Measurements from ENCODE around the gene MID2. TPM values are rescaled to one million over a fixed set of nuclear protein-coding genes. Genes with fewer than 3 reads are reported as not detected.
A peak's percentile ranks its signal among the peaks of the same experiment; 100 is the strongest.
"Not testable (repeated sequence)": the region's sequence is repeated elsewhere in the genome, so short reads cannot be mapped to it uniquely, and the experiment has no call there.

Gene MID2
- polyA plus RNA-seq, 4 donors = 0.67 to 6.9 (median 1.6) TPM

GRCh38 chrX:107810053-107810452 is 15.6 kb upstream of the MID2 start:
- not testable (repeated sequence) for H3K4me3 ChIP-seq (ENCODE audit: low read depth in 1 of 3, low read length in 3 of 3); H3K4me1 ChIP-seq (ENCODE audit: control insufficient read depth in 3 of 3, insufficient read depth in 2 of 3, low read depth in 1 of 3, low read length in 2 of 3); H3K27ac ChIP-seq (ENCODE audit: low read depth in 1 of 3, low read length in 2 of 3); H3K9me3 ChIP-seq (ENCODE audit: control insufficient read depth in 2 of 2, insufficient read depth in 1 of 2, low read depth in 1 of 2, low read length in 1 of 2); DNase-seq; H3K27me3 ChIP-seq (ENCODE audit: control insufficient read depth in 3 of 3, insufficient read depth in 3 of 3, low read length in 3 of 3); H3K36me3 ChIP-seq (ENCODE audit: control insufficient read depth in 3 of 3, insufficient read depth in 2 of 3, low read depth in 1 of 3, low read length in 3 of 3); FAIRE-seq
- 87 to 93% (median 91%) methylated on average over 10 of the region's 10 CpGs for WGBS, 3 donors

GRCh38 chrX:107818900-107819521 is 6.7 kb upstream of the MID2 start:
- H3K4me1 ChIP-seq (ENCODE audit: control insufficient read depth in 3 of 3, insufficient read depth in 2 of 3, low read depth in 1 of 3, low read length in 2 of 3) = no peaks in the 10 kb centered on the region
- H3K27ac ChIP-seq (ENCODE audit: low read depth in 1 of 3, low read length in 2 of 3) = no peak overlapping the region
- DNase-seq (no peak), FAIRE-seq (no peak)
- no peaks in the 10 kb centered on the region for H3K36me3 ChIP-seq (ENCODE audit: control insufficient read depth in 3 of 3, insufficient read depth in 2 of 3, low read depth in 1 of 3, low read length in 3 of 3)
- H3K27me3 ChIP-seq (ENCODE audit: control insufficient read depth in 3 of 3, insufficient read depth in 3 of 3, low read length in 3 of 3) = no peaks in the 10 kb centered on the region
- H3K4me3 ChIP-seq (ENCODE audit: low read depth in 1 of 3, low read length in 3 of 3) = no peak overlapping the region
- H3K9me3 ChIP-seq (ENCODE audit: control insufficient read depth in 2 of 2, insufficient read depth in 1 of 2, low read depth in 1 of 2, low read length in 1 of 2) = peaks cover 3 to 8% of the 10 kb centered on the region in 2 donors

GRCh38 chrX:107823042-107823441 is 2.6 kb upstream of the MID2 start:
- 88 to 96% (median 89%) methylated on average over 2 of the region's 2 CpGs for WGBS, 3 donors
- Histone ChIP-seq H3K27me3 (ENCODE audit: control insufficient read depth in 3 of 3, insufficient read depth in 3 of 3, low read length in 3 of 3) (peaks cover 0 to 4% (median 0%) of the 10 kb centered on the region in 3 donors), H3K4me3 (ENCODE audit: low read depth in 1 of 3, low read length in 3 of 3) (no peak overlapping the region), H3K9me3 (ENCODE audit: control insufficient read depth in 2 of 2, insufficient read depth in 1 of 2, low read depth in 1 of 2, low read length in 1 of 2) (peaks cover 3 to 8% of the 10 kb centered on the region in 2 donors), H3K27ac (ENCODE audit: low read depth in 1 of 3, low read length in 2 of 3) (no peak overlapping the region), H3K4me1 (ENCODE audit: control insufficient read depth in 3 of 3, insufficient read depth in 2 of 3, low read depth in 1 of 3, low read length in 2 of 3) (peaks cover 0 to 6% (median 0%) of the 10 kb centered on the region in 3 donors), H3K36me3 (ENCODE audit: control insufficient read depth in 3 of 3, insufficient read depth in 2 of 3, low read depth in 1 of 3, low read length in 3 of 3) (no peaks in the 10 kb centered on the region)
- FAIRE-seq (no peak), DNase-seq (no peak)

GRCh38 chrX:107823456-107823855 is 2.2 kb upstream of the MID2 start:
- H3K9me3 ChIP-seq (ENCODE audit: control insufficient read depth in 2 of 2, insufficient read depth in 1 of 2, low read depth in 1 of 2, low read length in 1 of 2) = peaks cover 3 to 8% of the 10 kb centered on the region in 2 donors
- H3K36me3 ChIP-seq (ENCODE audit: control insufficient read depth in 3 of 3, insufficient read depth in 2 of 3, low read depth in 1 of 3, low read length in 3 of 3) = no peaks in the 10 kb centered on the region
- FAIRE-seq (no peak), DNase-seq (no peak)
- H3K27ac ChIP-seq (ENCODE audit: low read depth in 1 of 3, low read length in 2 of 3) = no peak overlapping the region
- peaks cover 0 to 4% (median 0%) of the 10 kb centered on the region in 3 donors for H3K27me3 ChIP-seq (ENCODE audit: control insufficient read depth in 3 of 3, insufficient read depth in 3 of 3, low read length in 3 of 3)
- WGBS, 3 donors = 10 to 56% (median 30%) methylated on average over 1 of the region's 1 CpG
- peaks cover 0 to 6% (median 0%) of the 10 kb centered on the region in 3 donors for H3K4me1 ChIP-seq (ENCODE audit: control insufficient read depth in 3 of 3, insufficient read depth in 2 of 3, low read depth in 1 of 3, low read length in 2 of 3)
- no peak overlapping the region for H3K4me3 ChIP-seq (ENCODE audit: low read depth in 1 of 3, low read length in 3 of 3)

- H3K27ac ChIP-seq (ENCODE audit: low read depth in 1 of 3, low read length in 2 of 3) = peak overlapping the region; percentile 36 to 87 (median 66)
- FAIRE-seq (no peak), DNase-seq (peak; percentile 9 to 71)
- peaks cover 0 to 4% (median 0%) of the 10 kb centered on the region in 3 donors for H3K27me3 ChIP-seq (ENCODE audit: control insufficient read depth in 3 of 3, insufficient read depth in 3 of 3, low read length in 3 of 3)
- H3K4me1 ChIP-seq (ENCODE audit: control insufficient read depth in 3 of 3, insufficient read depth in 2 of 3, low read depth in 1 of 3, low read length in 2 of 3) = peaks cover 0 to 6% (median 0%) of the 10 kb centered on the region in 3 donors
- no peaks in the 10 kb centered on the region for H3K9me3 ChIP-seq (ENCODE audit: control insufficient read depth in 2 of 2, insufficient read depth in 1 of 2, low read depth in 1 of 2, low read length in 1 of 2)
- WGBS, 3 donors = 0 to 38% (median 8%) methylated on average over 27 to 100 of the region's 100 CpGs
- no peaks in the 10 kb centered on the region for H3K36me3 ChIP-seq (ENCODE audit: control insufficient read depth in 3 of 3, insufficient read depth in 2 of 3, low read depth in 1 of 3, low read length in 3 of 3)
- H3K4me3 ChIP-seq (ENCODE audit: low read depth in 1 of 3, low read length in 3 of 3) = peak overlapping the region; percentile 15 to 52 (median 23)
Observed at GRCh38 chrX:107826238-107827029, 768 bp downstream of the MID2 start.

GRCh38 chrX:107827030-107827831 is 1.6 kb downstream of the MID2 start:
- H3K36me3 ChIP-seq (ENCODE audit: control insufficient read depth in 3 of 3, insufficient read depth in 2 of 3, low read depth in 1 of 3, low read length in 3 of 3) = no peaks in the 10 kb centered on the region
- FAIRE-seq (no peak), DNase-seq (peak in 1 of 2 donors; percentile 2)
- H3K27ac ChIP-seq (ENCODE audit: low read depth in 1 of 3, low read length in 2 of 3) = peak overlapping the region in 2 of 3 donors; percentile 38 to 87
- H3K27me3 ChIP-seq (ENCODE audit: control insufficient read depth in 3 of 3, insufficient read depth in 3 of 3, low read length in 3 of 3) = peaks cover 0 to 4% (median 0%) of the 10 kb centered on the region in 3 donors
- 12 to 38% (median 18%) methylated on average over 13 of the region's 13 CpGs for WGBS, 3 donors
- peaks cover 0 to 6% (median 0%) of the 10 kb centered on the region in 3 donors for H3K4me1 ChIP-seq (ENCODE audit: control insufficient read depth in 3 of 3, insufficient read depth in 2 of 3, low read depth in 1 of 3, low read length in 2 of 3)
- peak overlapping the region in 1 of 3 donors; percentile 40 for H3K4me3 ChIP-seq (ENCODE audit: low read depth in 1 of 3, low read length in 3 of 3)
- H3K9me3 ChIP-seq (ENCODE audit: control insufficient read depth in 2 of 2, insufficient read depth in 1 of 2, low read depth in 1 of 2, low read length in 1 of 2) = no peaks in the 10 kb centered on the region

- H3K27me3 ChIP-seq (ENCODE audit: control insufficient read depth in 3 of 3, insufficient read depth in 3 of 3, low read length in 3 of 3) = peaks cover 0 to 4% (median 0%) of the 10 kb centered on the region in 3 donors
- no peaks in the 10 kb centered on the region for H3K36me3 ChIP-seq (ENCODE audit: control insufficient read depth in 3 of 3, insufficient read depth in 2 of 3, low read depth in 1 of 3, low read length in 3 of 3)
- H3K4me3 ChIP-seq (ENCODE audit: low read depth in 1 of 3, low read length in 3 of 3) = no peak overlapping the region
- WGBS, 3 donors = 64 to 78% (median 71%) methylated on average over 4 of the region's 4 CpGs
- DNase-seq (no peak), FAIRE-seq (no peak)
- H3K27ac ChIP-seq (ENCODE audit: low read depth in 1 of 3, low read length in 2 of 3) = no peak overlapping the region
- H3K4me1 ChIP-seq (ENCODE audit: control insufficient read depth in 3 of 3, insufficient read depth in 2 of 3, low read depth in 1 of 3, low read length in 2 of 3) = peaks cover 0 to 6% (median 0%) of the 10 kb centered on the region in 3 donors
- no peaks in the 10 kb centered on the region for H3K9me3 ChIP-seq (ENCODE audit: control insufficient read depth in 2 of 2, insufficient read depth in 1 of 2, low read depth in 1 of 2, low read length in 1 of 2)
Observed at GRCh38 chrX:107827852-107828251, 2.2 kb downstream of the MID2 start.

GRCh38 chrX:107829878-107830277 is 4.2 kb downstream of the MID2 start:
- H3K36me3 ChIP-seq (ENCODE audit: control insufficient read depth in 3 of 3, insufficient read depth in 2 of 3, low read depth in 1 of 3, low read length in 3 of 3) = no peaks in the 10 kb centered on the region
- peaks cover 0 to 3% (median 0%) of the 10 kb centered on the region in 3 donors for H3K27me3 ChIP-seq (ENCODE audit: control insufficient read depth in 3 of 3, insufficient read depth in 3 of 3, low read length in 3 of 3)
- peaks cover 0 to 5% (median 0%) of the 10 kb centered on the region in 3 donors for H3K4me1 ChIP-seq (ENCODE audit: control insufficient read depth in 3 of 3, insufficient read depth in 2 of 3, low read depth in 1 of 3, low read length in 2 of 3)
- no peak overlapping the region for H3K4me3 ChIP-seq (ENCODE audit: low read depth in 1 of 3, low read length in 3 of 3)
- no peak overlapping the region for H3K27ac ChIP-seq (ENCODE audit: low read depth in 1 of 3, low read length in 2 of 3)
- FAIRE-seq (no peak), DNase-seq (no peak)
- 35 to 73% (median 40%) methylated on average over 1 of the region's 1 CpG for WGBS, 3 donors
- no peaks in the 10 kb centered on the region for H3K9me3 ChIP-seq (ENCODE audit: control insufficient read depth in 2 of 2, insufficient read depth in 1 of 2, low read depth in 1 of 2, low read length in 1 of 2)

All from small intestine (tissue), 7 donors.